DOHH2 (cell line): ENCODE measurements around the gene SOD3.

Experiments
- H3F3A ChIP-seq: fragments of 200-600 bp; sonication (generic), shearing (Covaris generic); 2 replicates; pipeline ENCODE4 v1.6.0; 2016; ENCODE audit warnings: antibody characterized with exemption, mild to moderate bottlenecking; ENCODE audit not compliant: control insufficient read depth, insufficient read depth
- H3K27ac ChIP-seq: fragments of 200-600 bp; sonication (generic); 2 replicates; pipeline ENCODE4 v1.5.1; 2014; ENCODE audit warnings: low read depth, mild to moderate bottlenecking, low read length, moderate library complexity
- H3K27me3 ChIP-seq: fragments of 200-600 bp; sonication (generic); 2 replicates; pipeline ENCODE4 v1.6.1; 2014; ENCODE audit warnings: mild to moderate bottlenecking, low read length, mixed read lengths; ENCODE audit not compliant: control insufficient read depth
- H3K36me3 ChIP-seq: fragments of 200-600 bp; sonication (generic); 2 replicates; pipeline ENCODE4 v1.6.1; 2014; ENCODE audit warnings: mild to moderate bottlenecking, low read length, moderate library complexity, mixed read lengths; ENCODE audit not compliant: control insufficient read depth
- H3K4me1 ChIP-seq: fragments of 200-600 bp; sonication (generic); 2 replicates; pipeline ENCODE4 v1.6.1; 2014; ENCODE audit warnings: mild to moderate bottlenecking, low read length, mixed read lengths; ENCODE audit not compliant: control insufficient read depth
- H3K4me2 ChIP-seq: fragments of 200-600 bp; sonication (generic); 2 replicates; pipeline ENCODE4 v1.6.0; 2014; ENCODE audit warnings: mild to moderate bottlenecking, low read length, moderate library complexity
- H3K4me3 ChIP-seq: fragments of 200-600 bp; sonication (generic); 2 replicates; pipeline ENCODE4 v1.5.1; 2014; ENCODE audit warnings: mild to moderate bottlenecking, low read length, mixed read lengths
- H3K79me2 ChIP-seq: fragments of 200-600 bp; sonication (generic); 2 replicates; pipeline ENCODE4 v1.6.1; 2014; ENCODE audit warnings: mild to moderate bottlenecking, low read length, mixed read lengths; ENCODE audit not compliant: control insufficient read depth
- H3K9me2 ChIP-seq: fragments of 200-600 bp; sonication (generic); replicated peaks from 2 replicates; pipeline ENCODE4 v1.6.1; 2014; ENCODE audit warnings: mild to moderate bottlenecking, low read length, mixed read lengths; ENCODE audit not compliant: control insufficient read depth
- H3K9me3 ChIP-seq: fragments of 200-600 bp; sonication (generic); 2 replicates; pipeline ENCODE4 v1.6.1; 2014; ENCODE audit warnings: antibody characterized with exemption, low read length, mixed read lengths; ENCODE audit not compliant: control insufficient read depth, insufficient read depth
- H4K20me1 ChIP-seq: fragments of 200-600 bp; sonication (generic); 2 replicates; pipeline ENCODE4 v1.6.0; 2014; ENCODE audit warnings: low read depth, mild to moderate bottlenecking, antibody characterized with exemption, low read length, moderate library complexity; ENCODE audit not compliant: control insufficient read depth, insufficient read depth
- CTCF ChIP-seq: fragments of 200-600 bp; sonication (generic); IDR thresholded peaks from one replicate; pipeline ENCODE4 v1.5.1; 2014; ENCODE audit warnings: antibody characterized with exemption, mild to moderate bottlenecking, low read depth, low read length; ENCODE audit not compliant: poor library complexity, severe bottlenecking
- EZH2phosphoT487 ChIP-seq: fragments of 200-600 bp; sonication (generic); IDR thresholded peaks from 2 replicates; pipeline ENCODE4 v1.6.1; 2017; ENCODE audit warnings: borderline replicate concordance, mild to moderate bottlenecking, antibody characterized with exemption, low read length, moderate library complexity, mixed read lengths

Gene SOD3

DNA sequence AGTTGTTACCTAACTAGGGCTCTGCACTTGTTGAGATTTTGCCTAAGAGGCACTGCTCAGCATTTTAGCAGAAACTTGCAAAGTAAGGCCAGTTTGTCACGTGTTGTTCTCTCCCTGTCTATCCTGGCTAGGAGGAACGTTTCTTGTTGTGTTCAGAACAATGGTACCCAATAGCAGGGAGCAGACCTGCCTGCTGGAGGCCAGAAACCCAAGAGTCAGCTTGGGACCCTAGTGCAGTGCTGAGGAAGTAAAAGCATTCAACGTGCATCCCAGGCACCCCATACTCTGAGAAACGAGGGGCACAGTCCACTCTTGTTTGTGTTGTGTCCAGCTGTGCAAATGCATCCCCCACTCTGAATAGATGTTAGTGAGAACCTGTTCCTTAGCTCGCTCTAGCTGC lies 42.4 kb downstream of the SOD3 start:
- H3K4me3 ChIP-seq, result no peak overlapping the region
- H3K36me3 ChIP-seq, result no peaks in the 10 kb centered on the region
- no peaks in the 10 kb centered on the region for H3K27me3 ChIP-seq
- no peaks in the 10 kb centered on the region for H3K79me2 ChIP-seq
- no peak overlapping the region for H3K4me2 ChIP-seq
- no peaks in the 10 kb centered on the region for H3K9me3 ChIP-seq
- no peak overlapping the region for H3K27ac ChIP-seq
- H3K4me1 ChIP-seq, result no peaks in the 10 kb centered on the region
- H3F3A ChIP-seq, result no peaks in the 10 kb centered on the region
- no peaks in the 10 kb centered on the region for H4K20me1 ChIP-seq
- no peaks in the 10 kb centered on the region for H3K9me2 ChIP-seq
- no peak for TF ChIP-seq EZH2phosphoT487
- no peak for TF ChIP-seq CTCF

- no peaks in the 10 kb centered on the region for H4K20me1 ChIP-seq
- no peak overlapping the region for H3K4me3 ChIP-seq
- no peaks in the 10 kb centered on the region for H3F3A ChIP-seq
- no peaks in the 10 kb centered on the region for H3K79me2 ChIP-seq
- H3K36me3 ChIP-seq, result no peaks in the 10 kb centered on the region
- no peak for TF ChIP-seq CTCF
- H3K9me2 ChIP-seq, result no peaks in the 10 kb centered on the region
- no peak overlapping the region for H3K4me2 ChIP-seq
- H3K9me3 ChIP-seq, result no peaks in the 10 kb centered on the region
- no peaks in the 10 kb centered on the region for H3K27me3 ChIP-seq
- H3K4me1 ChIP-seq, result no peaks in the 10 kb centered on the region
- H3K27ac ChIP-seq, result no peak overlapping the region
These were observed 45.0 kb downstream of the SOD3 start for GRCh38 chr4:24840362-24840761.

- H3K4me3 ChIP-seq, result no peak overlapping the region
- H3K4me1 ChIP-seq, result no peaks in the 10 kb centered on the region
- no peak for TF ChIP-seq CTCF
- H3K27me3 ChIP-seq, result no peaks in the 10 kb centered on the region
- H3K4me2 ChIP-seq, result no peak overlapping the region
- no peaks in the 10 kb centered on the region for H3K9me3 ChIP-seq
- no peaks in the 10 kb centered on the region for H3K9me2 ChIP-seq
- no peak overlapping the region for H3K27ac ChIP-seq
- H4K20me1 ChIP-seq, result no peaks in the 10 kb centered on the region
- no peaks in the 10 kb centered on the region for H3K36me3 ChIP-seq
- no peaks in the 10 kb centered on the region for H3K79me2 ChIP-seq
- H3F3A ChIP-seq, result no peaks in the 10 kb centered on the region
These were observed 45.6 kb downstream of the SOD3 start for GRCh38 chr4:24840826-24841543.

DNA sequence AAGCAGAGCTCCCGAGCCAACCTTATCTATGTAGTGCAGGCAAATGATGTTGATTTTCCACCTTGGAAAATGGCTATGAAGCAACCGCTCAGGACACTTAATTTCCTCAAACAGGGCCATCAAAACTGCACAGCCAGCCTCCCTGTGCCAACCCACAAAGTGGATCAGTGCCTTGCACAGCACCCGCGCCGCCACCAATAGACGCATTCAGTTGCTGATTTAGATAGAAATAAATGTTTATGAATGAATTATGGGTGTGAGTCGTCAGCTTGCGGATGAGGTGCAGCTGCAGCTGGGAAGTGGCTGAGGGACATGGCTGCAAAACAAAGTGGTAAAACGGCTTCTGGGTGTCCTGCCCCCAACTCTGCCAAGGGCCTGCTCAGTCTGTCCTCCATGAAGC lies 47.0 kb downstream of the SOD3 start:
- Histone ChIP-seq H3K36me3 (no peaks in the 10 kb centered on the region), H3K4me3 (no peak overlapping the region), H4K20me1 (no peaks in the 10 kb centered on the region), H3K9me3 (no peaks in the 10 kb centered on the region), H3K4me2 (no peak overlapping the region), H3F3A (no peaks in the 10 kb centered on the region), H3K4me1 (no peaks in the 10 kb centered on the region), H3K27ac (no peak overlapping the region), H3K27me3 (no peaks in the 10 kb centered on the region), H3K9me2 (no peaks in the 10 kb centered on the region), H3K79me2 (no peaks in the 10 kb centered on the region)
- TF ChIP-seq EZH2phosphoT487 (no peak), CTCF (no peak)
